RWPE2 (cell line): ENCODE results near the gene FAM162B.

Source experiments
- ATAC-seq: fragments of 200-7000 bp; cut with Tn5 transposase; 3 replicates; pipeline ENCODE4 v1.9.1; 2021; ENCODE audit warnings: low read depth
- DNase-seq: peaks from one replicate; pipeline ENCODE4 v3.0.0-alpha.2; 2020; ENCODE audit warnings: low spot score
- H3K27ac ChIP-seq: fragments of 450-650 bp; 2 replicates; pipeline ENCODE4 v1.5.1; 2017; ENCODE audit warnings: mild to moderate bottlenecking; ENCODE audit not compliant: poor library complexity, severe bottlenecking
- H3K27me3 ChIP-seq: fragments of 250-450 bp; sonication (Bioruptor Pico); 2 replicates; pipeline ENCODE4 v1.5.1; 2021; ENCODE audit warnings: mild to moderate bottlenecking, moderate library complexity; ENCODE audit not compliant: insufficient read depth, poor library complexity, severe bottlenecking
- H3K36me3 ChIP-seq: fragments of 250-450 bp; sonication (Bioruptor Pico); 2 replicates; pipeline ENCODE4 v1.5.1; 2020; ENCODE audit warnings: low read depth, mild to moderate bottlenecking, moderate library complexity
- H3K4me1 ChIP-seq: fragments of 250-450 bp; sonication (Bioruptor Pico); 2 replicates; pipeline ENCODE4 v1.5.1; 2021; ENCODE audit warnings: mild to moderate bottlenecking, moderate library complexity; ENCODE audit not compliant: insufficient read depth, poor library complexity, severe bottlenecking
- H3K4me3 ChIP-seq: fragments of 250-450 bp; sonication (Bioruptor Pico); 2 replicates; pipeline ENCODE4 v1.5.1; 2021; ENCODE audit warnings: mild to moderate bottlenecking, moderate library complexity; ENCODE audit not compliant: severe bottlenecking
- H3K9me3 ChIP-seq: fragments of 250-450 bp; sonication (Bioruptor Pico); 2 replicates; pipeline ENCODE4 v1.5.1; 2021; ENCODE audit warnings: mild to moderate bottlenecking, moderate library complexity; ENCODE audit not compliant: severe bottlenecking
- TF ChIP-seq, protein P1 (sequence below): fragments of 450-650 bp; IDR thresholded peaks from one replicate; pipeline ENCODE4 v1.5.1; 2017; ENCODE audit warnings: mild to moderate bottlenecking, moderate library complexity; ENCODE audit not compliant: poor library complexity, severe bottlenecking

FAM162B gene

DNA sequence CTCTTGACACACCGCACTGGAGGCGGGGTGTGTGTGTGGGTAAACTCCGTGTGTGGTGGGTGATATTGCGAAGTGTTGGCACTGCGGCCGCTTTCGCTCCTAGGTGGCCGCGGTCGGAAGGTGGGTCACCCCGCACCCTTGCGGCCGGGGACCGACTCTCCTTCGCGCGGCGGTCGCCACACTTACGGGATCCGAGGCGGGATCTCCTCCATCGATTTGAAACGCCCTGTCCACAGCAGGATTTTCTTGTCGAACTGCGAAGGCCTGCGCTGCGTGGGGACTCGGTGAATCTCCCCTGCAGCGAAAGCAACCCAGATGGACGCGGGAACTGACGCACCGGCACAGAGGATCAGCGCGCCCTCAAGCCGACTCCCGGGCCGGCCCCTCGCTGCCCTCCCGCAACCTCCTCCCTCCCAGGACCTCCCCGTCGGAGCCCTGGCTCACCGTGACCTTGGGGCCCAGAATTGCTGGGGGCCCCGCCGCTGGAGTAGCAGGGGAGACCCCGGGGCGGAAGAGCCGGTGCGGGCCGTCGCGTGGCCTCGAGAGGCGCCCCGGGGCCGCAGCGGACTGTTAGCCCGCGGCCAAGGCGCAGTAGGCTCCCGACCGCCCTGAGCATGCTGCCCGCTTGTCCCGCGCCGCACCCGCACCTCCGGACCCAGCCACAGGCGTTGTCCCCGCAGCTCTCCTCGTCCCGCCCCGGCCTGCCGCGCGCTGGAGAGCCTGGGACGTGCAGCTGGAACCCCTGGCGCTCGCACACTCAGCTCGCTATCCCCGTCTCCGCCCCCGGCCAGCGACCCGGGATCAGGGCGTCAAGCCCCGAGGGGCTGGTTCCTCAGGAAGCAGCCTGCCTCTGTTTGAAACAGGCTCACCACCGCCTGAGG lies at the start of gene FAM162B:
Gene FAM162B, minus strand, starts transcription at position 759 of the 881 bp plus-strand sequence. Its CDS starts 143 bp downstream, at position 616.
- peak within 1 kb of the TSS; percentile 29 for H3K4me3 ChIP-seq
- DNase-seq (peak; percentile 54), ATAC-seq (peak; percentile 70)
- no peaks in the 10 kb centered on the region for H3K4me1 ChIP-seq
- H3K36me3 ChIP-seq = no peaks in the 10 kb centered on the region
- H3K27me3 ChIP-seq = peaks cover 58% of the 10 kb centered on the region
- H3K27ac ChIP-seq = no peak within 1 kb of the TSS
- H3K9me3 ChIP-seq = peaks cover 1% of the 10 kb centered on the region
- TF ChIP-seq, protein P1, sequence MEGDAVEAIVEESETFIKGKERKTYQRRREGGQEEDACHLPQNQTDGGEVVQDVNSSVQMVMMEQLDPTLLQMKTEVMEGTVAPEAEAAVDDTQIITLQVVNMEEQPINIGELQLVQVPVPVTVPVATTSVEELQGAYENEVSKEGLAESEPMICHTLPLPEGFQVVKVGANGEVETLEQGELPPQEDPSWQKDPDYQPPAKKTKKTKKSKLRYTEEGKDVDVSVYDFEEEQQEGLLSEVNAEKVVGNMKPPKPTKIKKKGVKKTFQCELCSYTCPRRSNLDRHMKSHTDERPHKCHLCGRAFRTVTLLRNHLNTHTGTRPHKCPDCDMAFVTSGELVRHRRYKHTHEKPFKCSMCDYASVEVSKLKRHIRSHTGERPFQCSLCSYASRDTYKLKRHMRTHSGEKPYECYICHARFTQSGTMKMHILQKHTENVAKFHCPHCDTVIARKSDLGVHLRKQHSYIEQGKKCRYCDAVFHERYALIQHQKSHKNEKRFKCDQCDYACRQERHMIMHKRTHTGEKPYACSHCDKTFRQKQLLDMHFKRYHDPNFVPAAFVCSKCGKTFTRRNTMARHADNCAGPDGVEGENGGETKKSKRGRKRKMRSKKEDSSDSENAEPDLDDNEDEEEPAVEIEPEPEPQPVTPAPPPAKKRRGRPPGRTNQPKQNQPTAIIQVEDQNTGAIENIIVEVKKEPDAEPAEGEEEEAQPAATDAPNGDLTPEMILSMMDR = no peak

- Histone ChIP-seq H3K4me3 (no peak overlapping the region), H3K36me3 (no peaks in the 10 kb centered on the region), H3K27me3 (no peaks in the 10 kb centered on the region), H3K9me3 (no peaks in the 10 kb centered on the region), H3K27ac (no peak overlapping the region), H3K4me1 (no peaks in the 10 kb centered on the region)
- ATAC-seq (no peak), DNase-seq (no peak)
- TF ChIP-seq, protein P1 = no peak
Measured at GRCh38 chr6:116812051-116812650, 46.6 kb upstream of the FAM162B start.

- Histone ChIP-seq H3K9me3 (no peaks in the 10 kb centered on the region), H3K4me3 (no peak overlapping the region), H3K4me1 (no peaks in the 10 kb centered on the region), H3K36me3 (no peaks in the 10 kb centered on the region), H3K27ac (no peak overlapping the region), H3K27me3 (peaks cover 2% of the 10 kb centered on the region)
- ATAC-seq = no peak
- DNase-seq = no peak
- TF ChIP-seq, protein P1 = no peak
Measured at GRCh38 chr6:116801971-116802370, 36.5 kb upstream of the FAM162B start.

GRCh38 chr6:116799945-116800344 lies 34.4 kb upstream of the FAM162B start:
- H3K36me3 ChIP-seq = no peaks in the 10 kb centered on the region
- no peak for ATAC-seq
- H3K27me3 ChIP-seq = peaks cover 2% of the 10 kb centered on the region

More at GRCh38 chr6:116799945-116800344, 34.4 kb upstream of the FAM162B start:
- DNase-seq = no peak
- no peaks in the 10 kb centered on the region for H3K4me1 ChIP-seq
- no peak overlapping the region for H3K4me3 ChIP-seq
- H3K9me3 ChIP-seq = no peaks in the 10 kb centered on the region
- TF ChIP-seq, protein P1 = no peak
- no peak overlapping the region for H3K27ac ChIP-seq
